Smooth muscle cell (in vitro differentiated cells): ENCODE data around the gene YAP1. TPM values are rescaled to one million over a fixed set of nuclear protein-coding genes. Genes with fewer than 3 reads are reported as not detected.

Experiments used
- DNase-seq: peaks from one replicate; lab custom pipeline; 2025; ENCODE audit not compliant: unreplicated experiment; lab: John Stamatoyannopoulos, UW
- H2AFZ ChIP-seq: fragments of 200-600 bp; sonication (generic); 2 replicates; pipeline ENCODE4 v1.6.0; 2016; ENCODE audit warnings: antibody characterized with exemption, low read depth, mild to moderate bottlenecking
- H3F3A ChIP-seq: fragments of 200-600 bp; sonication (generic); 2 replicates; pipeline ENCODE4 v1.6.0; 2017; ENCODE audit warnings: antibody characterized with exemption, low read depth
- H3K27ac ChIP-seq: fragments of 200-600 bp; sonication (generic); 2 replicates; pipeline ENCODE4 v1.5.1; 2016; ENCODE audit warnings: low read depth, mild to moderate bottlenecking
- H3K27me3 ChIP-seq: fragments of 200-600 bp; sonication (generic); 2 replicates; pipeline ENCODE4 v1.6.1; 2016; ENCODE audit warnings: low read depth, mild to moderate bottlenecking
- H3K36me3 ChIP-seq: fragments of 200-600 bp; sonication (generic); 2 replicates; pipeline ENCODE4 v1.5.1; 2016; ENCODE audit warnings: low read depth
- H3K4me1 ChIP-seq: fragments of 200-600 bp; sonication (generic); 2 replicates; pipeline ENCODE4 v1.5.1; 2016; ENCODE audit warnings: low read depth
- H3K4me2 ChIP-seq: fragments of 200-600 bp; sonication (generic); 2 replicates; pipeline ENCODE4 v1.6.0; 2016; ENCODE audit warnings: mild to moderate bottlenecking
- H3K4me3 ChIP-seq: fragments of 200-600 bp; sonication (generic); 2 replicates; pipeline ENCODE4 v1.5.1; 2016; ENCODE audit warnings: mild to moderate bottlenecking
- H3K79me2 ChIP-seq: fragments of 200-600 bp; sonication (generic); 2 replicates; pipeline ENCODE4 v1.6.0; 2016; ENCODE audit warnings: low read depth, mild to moderate bottlenecking
- H3K9ac ChIP-seq: fragments of 200-600 bp; sonication (generic); 2 replicates; pipeline ENCODE4 v1.6.0; 2016; ENCODE audit warnings: low read depth
- H3K9me3 ChIP-seq: fragments of 200-600 bp; sonication (generic); replicated peaks from 2 replicates; pipeline ENCODE4 v1.5.1; 2016; ENCODE audit warnings: low read depth
- H4K20me1 ChIP-seq: fragments of 200-600 bp; sonication (generic); 2 replicates; pipeline ENCODE4 v1.6.0; 2016; ENCODE audit warnings: low read depth
- WGBS: methylation state at CpG from one replicate; pipeline ENCODE4 v1.1.7; 2016; ENCODE audit warnings: low lambda C conversion rate; 5-methylcytosine and 5-hydroxymethylcytosine counted together
- polyA plus RNA-seq: library from polyadenylated mRNA; unstranded; fragments of >200 nt; fragmentation: Nextera tagmentation; extraction: Ambion mirVana; gene quantifications from 2 replicates; pipeline ENCODE4 v1.2.1, GENCODE V29; 2016
- total RNA-seq: library from RNA; depleted of rRNA; stranded (reverse); fragments of >200 nt; gene quantifications from 2 replicates; pipeline ENCODE4 v1.2.3, GENCODE V29; 2014
- TF ChIP-seq, protein P1 (sequence below): fragments of 200-600 bp; sonication (generic); IDR thresholded peaks from 2 replicates; pipeline ENCODE4 v1.5.1; 2017; ENCODE audit warnings: borderline replicate concordance, mild to moderate bottlenecking, antibody characterized with exemption; ENCODE audit not compliant: insufficient read depth, poor library complexity, severe bottlenecking

Gene YAP1
- total and polyA plus RNA-seq, 2 experiments from 2014 or later = 25.1 to 174 TPM

DNA sequence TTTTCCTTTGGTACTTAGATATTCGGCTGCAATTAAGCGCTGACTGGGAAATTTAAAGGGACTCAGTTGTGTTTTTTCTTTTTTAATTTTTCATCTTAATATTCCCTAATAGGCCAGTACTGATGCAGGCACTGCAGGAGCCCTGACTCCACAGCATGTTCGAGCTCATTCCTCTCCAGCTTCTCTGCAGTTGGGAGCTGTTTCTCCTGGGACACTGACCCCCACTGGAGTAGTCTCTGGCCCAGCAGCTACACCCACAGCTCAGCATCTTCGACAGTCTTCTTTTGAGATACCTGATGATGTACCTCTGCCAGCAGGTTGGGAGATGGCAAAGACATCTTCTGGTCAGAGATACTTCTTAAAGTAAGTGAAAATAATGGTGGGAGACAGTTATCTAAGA, 3.8 kb downstream of the YAP1 start:
- no peak for DNase-seq
- Histone ChIP-seq H4K20me1 (peaks cover 53% of the 10 kb centered on the region), H3K79me2 (peaks cover 76% of the 10 kb centered on the region), H3K27me3 (no peaks in the 10 kb centered on the region), H2AFZ (no peak overlapping the region), H3K4me3 (peak overlapping the region; percentile 80), H3K36me3 (no peaks in the 10 kb centered on the region), H3K27ac (peak overlapping the region; percentile 99), H3K9me3 (no peaks in the 10 kb centered on the region), H3F3A (peaks cover 25% of the 10 kb centered on the region), H3K9ac (peak overlapping the region; percentile 99), H3K4me1 (peaks cover 74% of the 10 kb centered on the region), H3K4me2 (peak overlapping the region; percentile 98)
- 67% methylated on average over 4 of the region's 4 CpGs for WGBS
- TF ChIP-seq, protein P1, sequence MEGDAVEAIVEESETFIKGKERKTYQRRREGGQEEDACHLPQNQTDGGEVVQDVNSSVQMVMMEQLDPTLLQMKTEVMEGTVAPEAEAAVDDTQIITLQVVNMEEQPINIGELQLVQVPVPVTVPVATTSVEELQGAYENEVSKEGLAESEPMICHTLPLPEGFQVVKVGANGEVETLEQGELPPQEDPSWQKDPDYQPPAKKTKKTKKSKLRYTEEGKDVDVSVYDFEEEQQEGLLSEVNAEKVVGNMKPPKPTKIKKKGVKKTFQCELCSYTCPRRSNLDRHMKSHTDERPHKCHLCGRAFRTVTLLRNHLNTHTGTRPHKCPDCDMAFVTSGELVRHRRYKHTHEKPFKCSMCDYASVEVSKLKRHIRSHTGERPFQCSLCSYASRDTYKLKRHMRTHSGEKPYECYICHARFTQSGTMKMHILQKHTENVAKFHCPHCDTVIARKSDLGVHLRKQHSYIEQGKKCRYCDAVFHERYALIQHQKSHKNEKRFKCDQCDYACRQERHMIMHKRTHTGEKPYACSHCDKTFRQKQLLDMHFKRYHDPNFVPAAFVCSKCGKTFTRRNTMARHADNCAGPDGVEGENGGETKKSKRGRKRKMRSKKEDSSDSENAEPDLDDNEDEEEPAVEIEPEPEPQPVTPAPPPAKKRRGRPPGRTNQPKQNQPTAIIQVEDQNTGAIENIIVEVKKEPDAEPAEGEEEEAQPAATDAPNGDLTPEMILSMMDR = no peak

DNA sequence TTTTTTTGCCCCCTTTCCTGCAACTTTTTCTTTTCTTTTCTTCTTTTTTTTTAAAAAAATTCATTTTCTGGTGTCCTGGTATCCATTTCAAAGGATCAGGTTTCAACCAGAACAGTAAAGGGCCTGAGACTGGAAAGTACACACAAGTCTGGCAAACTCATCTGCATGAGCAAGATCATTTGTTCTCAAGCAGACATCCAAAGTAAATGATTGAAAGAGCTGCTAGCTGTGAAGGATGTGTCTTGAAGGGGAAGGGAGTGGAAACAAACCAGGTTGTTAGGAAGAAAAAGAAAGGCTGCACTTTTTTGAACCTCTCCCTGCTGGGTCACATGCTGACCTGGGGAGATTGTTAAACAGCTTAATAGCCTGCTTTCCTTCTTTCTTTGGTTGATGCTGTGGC, 5.3 kb downstream of the YAP1 start:
- DNase-seq = no peak
- H3K36me3 ChIP-seq = no peaks in the 10 kb centered on the region
- no peak overlapping the region for H2AFZ ChIP-seq
- H3K27ac ChIP-seq = peak overlapping the region; percentile 99
- H3F3A ChIP-seq = peaks cover 26% of the 10 kb centered on the region
- H3K4me1 ChIP-seq = peaks cover 81% of the 10 kb centered on the region
- H3K9me3 ChIP-seq = no peaks in the 10 kb centered on the region
- no peak overlapping the region for H3K9ac ChIP-seq
- TF ChIP-seq, protein P1 = no peak
- H4K20me1 ChIP-seq = peaks cover 68% of the 10 kb centered on the region
- peak overlapping the region; percentile 98 for H3K4me2 ChIP-seq
- no peaks in the 10 kb centered on the region for H3K27me3 ChIP-seq
- H3K4me3 ChIP-seq = peak overlapping the region; percentile 80
- H3K79me2 ChIP-seq = peaks cover 87% of the 10 kb centered on the region

DNA sequence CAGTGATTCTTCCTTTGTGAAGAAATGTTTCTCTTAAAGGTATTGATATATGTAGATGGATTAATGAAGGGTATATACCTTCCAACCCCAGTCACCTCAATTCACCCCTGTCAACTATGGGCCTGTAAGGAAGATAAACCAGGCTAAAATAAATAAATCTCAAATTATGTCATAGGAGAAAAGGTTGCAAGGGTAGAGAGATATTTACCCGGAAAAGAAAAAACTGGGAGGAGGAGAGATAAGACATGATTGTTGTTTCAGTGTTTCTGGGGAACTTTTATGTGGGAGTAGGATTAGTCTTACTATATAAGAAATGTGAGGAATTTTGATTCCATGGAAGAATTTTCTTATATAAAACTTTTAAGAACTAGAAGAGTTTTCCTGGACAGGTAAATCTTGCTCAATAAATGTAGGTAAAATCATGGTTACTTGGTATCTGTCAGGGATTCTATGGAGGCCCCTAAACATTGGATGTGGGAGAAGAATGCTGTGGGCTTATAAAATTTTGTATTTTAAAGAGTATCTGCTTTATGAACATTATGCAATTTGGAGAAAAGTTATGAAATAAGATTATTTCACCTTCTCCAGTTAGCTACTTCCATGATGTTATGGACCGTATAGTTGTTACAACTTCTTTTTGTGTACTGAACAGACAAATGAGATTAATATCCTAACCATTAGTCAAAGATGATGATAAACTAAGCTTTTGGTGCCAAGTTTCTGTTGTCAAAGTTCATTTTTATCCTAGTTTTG, 6.4 kb downstream of the YAP1 start:
- peaks cover 87% of the 10 kb centered on the region for H3K4me1 ChIP-seq
- H2AFZ ChIP-seq = no peak overlapping the region
- no peaks in the 10 kb centered on the region for H3K36me3 ChIP-seq
- no peak for DNase-seq
- WGBS = 52% methylated on average over 2 of the region's 2 CpGs
- no peaks in the 10 kb centered on the region for H3K9me3 ChIP-seq
- TF ChIP-seq, protein P1 = no peak
- H3K79me2 ChIP-seq = peaks cover 94% of the 10 kb centered on the region
- H4K20me1 ChIP-seq = peaks cover 79% of the 10 kb centered on the region
- H3K4me2 ChIP-seq = peak overlapping the region; percentile 98
- no peaks in the 10 kb centered on the region for H3K27me3 ChIP-seq
- peaks cover 33% of the 10 kb centered on the region for H3F3A ChIP-seq
- H3K4me3 ChIP-seq = no peak overlapping the region
- H3K9ac ChIP-seq = no peak overlapping the region
- peak overlapping the region; percentile 99 for H3K27ac ChIP-seq

DNA sequence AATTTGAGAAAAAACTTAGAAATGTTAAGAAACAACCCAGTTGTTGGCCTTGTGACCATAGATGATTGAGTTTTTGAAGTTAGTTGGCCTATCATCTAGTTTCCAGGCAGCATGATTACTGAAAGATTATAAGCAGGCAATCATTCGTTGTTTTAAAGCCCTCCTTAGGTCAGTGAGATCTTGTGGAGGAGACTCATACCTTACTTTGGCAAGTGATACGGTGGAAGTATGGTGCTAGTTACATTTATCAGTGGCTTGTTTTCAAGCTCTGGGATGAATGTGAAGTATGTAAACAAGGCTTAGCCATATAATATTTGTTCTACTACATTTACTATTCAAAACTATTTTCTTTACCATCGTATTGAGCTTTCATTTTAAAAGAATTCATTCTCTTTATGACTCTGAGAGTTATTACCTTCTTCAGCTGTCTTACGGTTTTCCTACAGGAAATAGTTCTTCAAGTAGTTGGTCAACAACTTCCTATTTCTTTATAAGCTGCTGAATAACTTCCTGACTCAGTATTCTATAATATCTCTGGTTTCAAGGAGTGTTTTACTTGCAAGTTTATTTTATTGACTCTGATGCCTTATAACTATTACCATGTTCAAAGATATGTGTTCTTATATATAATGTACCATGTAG, 7.3 kb downstream of the YAP1 start:
- Histone ChIP-seq H3K36me3 (no peaks in the 10 kb centered on the region), H3K27me3 (no peaks in the 10 kb centered on the region), H3K9ac (no peak overlapping the region), H3K4me1 (peaks cover 85% of the 10 kb centered on the region), H3F3A (peaks cover 37% of the 10 kb centered on the region), H3K79me2 (peaks cover 100% of the 10 kb centered on the region), H2AFZ (no peak overlapping the region), H3K4me3 (peak overlapping the region; percentile 4), H3K4me2 (peak overlapping the region; percentile 98), H4K20me1 (peaks cover 88% of the 10 kb centered on the region), H3K9me3 (no peaks in the 10 kb centered on the region), H3K27ac (peak overlapping the region; percentile 99)
- no peak for DNase-seq
- TF ChIP-seq, protein P1 = no peak
- WGBS = 28% methylated on average over 4 of the region's 4 CpGs
